A549 (cell line): Measurements from ENCODE around the gene IGSF3. TPM values are rescaled to one million over a fixed set of nuclear protein-coding genes. Genes with fewer than 3 reads are reported as not detected.

Experiments
- ATAC-seq, 2 experiments: fragments of 200-7000 bp in 1 of 2; fragments of >200 bp in 1 of 2; cut with Nextera tagmentation in 1 of 2; cut with Tn5 transposase in 1 of 2; 3 replicates each; pipeline versions ENCODE4 v1.8.0 to v1.9.1; 2018 to 2020; ENCODE audit warnings: mild to moderate bottlenecking in 1 of 2, moderate library complexity in 1 of 2
- CTCF ChIA-PET: fragments of 300-600 bp; sonication (Branson Sonifier 250); formaldehyde crosslinking; extraction: SDS; loops from one replicate; lab custom pipeline; 2021; ENCODE audit warnings: antibody characterized with exemption, inconsistent platforms; lab: Yijun Ruan, JAX
- POLR2A ChIA-PET: fragments of 350-600 bp; formaldehyde crosslinking; extraction: SDS; loops from one replicate; lab custom pipeline; 2021; ENCODE audit warnings: antibody characterized with exemption, inconsistent platforms; lab: Yijun Ruan, JAX
- DNase-seq, 2 experiments: peaks; one replicate each; pipeline versions ENCODE4 v3.0.0 to v3.0.0-alpha.2; 2011 to 2016; ENCODE audit warnings: low read depth in 1 of 2, low spot score in 1 of 2
- FAIRE-seq: peaks from 2 replicates; lab custom pipeline; 2011; peaks lifted over from hg19 to GRCh38; lab: Jason Lieb, UNC
- H3K27ac ChIP-seq, 2 experiments: fragments of >200 bp; sonication (Bioruptor Twin); formaldehyde crosslinking; 3 replicates each; pipeline ENCODE4 v1.5.1; 2016 to 2017
- H3K4me1 ChIP-seq: fragments of >200 bp; sonication (Bioruptor Twin); formaldehyde crosslinking; 3 replicates; pipeline ENCODE4 v1.6.1; 2016
- H3K4me2 ChIP-seq: fragments of >200 bp; sonication (Bioruptor Twin); formaldehyde crosslinking; 3 replicates; pipeline ENCODE4 v1.6.1; 2016
- H3K4me3 ChIP-seq: fragments of >200 bp; sonication (Bioruptor Twin); formaldehyde crosslinking; 3 replicates; pipeline ENCODE4 v1.5.1; 2016
- H3K9me3 ChIP-seq: fragments of >200 bp; sonication (Bioruptor Twin); formaldehyde crosslinking; 3 replicates; pipeline ENCODE4 v1.6.1; 2016
- BHLHE40 ChIP-seq: IDR thresholded peaks from 2 replicates; pipeline ENCODE4 v1.6.1; 2012; ENCODE audit warnings: low read depth, low read length, inconsistent platforms
- CBX8 ChIP-seq: fragments of 200-600 bp; sonication (generic); IDR thresholded peaks from 2 replicates; pipeline ENCODE4 v1.6.1; 2016
- CHD2 ChIP-seq: fragments of 150-350 bp; IDR thresholded peaks from 2 replicates; pipeline ENCODE4 v1.6.1; 2014; ENCODE audit warnings: low read length; ENCODE audit not compliant: partially characterized antibody
- E2F6 ChIP-seq: IDR thresholded peaks from 2 replicates; pipeline ENCODE4 v1.6.1; 2012; ENCODE audit warnings: low read depth, borderline replicate concordance
- ELK1 ChIP-seq: fragments of 150-350 bp; IDR thresholded peaks from 2 replicates; pipeline ENCODE4 v1.6.1; 2014; ENCODE audit warnings: low read depth, mild to moderate bottlenecking, low read length
- FOSB ChIP-seq: fragments of 250-450 bp; sonication (Bioruptor Pico); IDR thresholded peaks from 2 replicates; pipeline ENCODE4 v1.5.0; 2020; ENCODE audit warnings: mild to moderate bottlenecking, moderate library complexity
- GATA3 ChIP-seq: IDR thresholded peaks from 2 replicates; pipeline ENCODE4 v1.6.1; 2012; ENCODE audit warnings: borderline replicate concordance
- HMGXB4 ChIP-seq: fragments of 250-450 bp; sonication (Bioruptor Pico); IDR thresholded peaks from 2 replicates; pipeline ENCODE4 v1.5.0; 2021; ENCODE audit warnings: mild to moderate bottlenecking, moderate library complexity, borderline replicate concordance
- HOXA7 ChIP-seq: fragments of 250-450 bp; sonication (Bioruptor Pico); IDR thresholded peaks from 2 replicates; pipeline ENCODE4 v1.5.0; 2020; ENCODE audit warnings: mild to moderate bottlenecking, moderate library complexity
- HOXB13 ChIP-seq: fragments of 250-450 bp; sonication (Bioruptor Pico); IDR thresholded peaks from 2 replicates; pipeline ENCODE4 v1.5.0; 2020; ENCODE audit warnings: low read depth, mild to moderate bottlenecking, moderate library complexity
- JUN ChIP-seq, 2 experiments: fragments of >200 bp; sonication (Bioruptor Twin); formaldehyde crosslinking; IDR thresholded peaks; 2 replicates in 1 of 2; 3 replicates in 1 of 2; pipeline ENCODE4 v1.6.1; 2016 to 2017
- KDM1A ChIP-seq: fragments of 200-600 bp; sonication (generic); IDR thresholded peaks from 2 replicates; pipeline ENCODE4 v1.6.1; 2016; ENCODE audit warnings: low read depth, mild to moderate bottlenecking
- MAFK ChIP-seq: fragments of 450-650 bp; IDR thresholded peaks from 2 replicates; pipeline ENCODE4 v1.6.1; 2014; ENCODE audit not compliant: partially characterized antibody
- MAX ChIP-seq: IDR thresholded peaks from 2 replicates; pipeline ENCODE4 v1.6.1; 2012
- MYC ChIP-seq: IDR thresholded peaks from 2 replicates; pipeline ENCODE4 v1.6.1; 2012; ENCODE audit warnings: mild to moderate bottlenecking, inconsistent platforms, low read length, improper control_type of control experiment, borderline replicate concordance
- NPAS2 ChIP-seq: fragments of 250-450 bp; sonication (Bioruptor Pico); IDR thresholded peaks from 2 replicates; pipeline ENCODE4 v1.8.0; 2022; ENCODE audit warnings: mild to moderate bottlenecking, moderate library complexity, borderline replicate concordance
- NR3C1 ChIP-seq: fragments of >200 bp; sonication (Bioruptor Twin); formaldehyde crosslinking; IDR thresholded peaks from 3 replicates; pipeline ENCODE4 v1.6.1; 2017
- POLR2A ChIP-seq: IDR thresholded peaks from 2 replicates; pipeline ENCODE4 v1.6.1; 2012; ENCODE audit warnings: mild to moderate bottlenecking, low read length
- POLR2AphosphoS2 ChIP-seq: conservative IDR thresholded peaks from 2 replicates; pipeline ENCODE4 v1.6.1; 2012; ENCODE audit warnings: low read length, improper control_type of control experiment, inconsistent platforms
- RAD21 ChIP-seq, 2 experiments: fragments of >200 bp in 1 of 2; sonication (Bioruptor Twin) in 1 of 2; formaldehyde crosslinking in 1 of 2; IDR thresholded peaks in 1 of 2; conservative IDR thresholded peaks in 1 of 2; 2 replicates in 1 of 2; 3 replicates in 1 of 2; pipeline ENCODE4 v1.6.1; 2012 to 2018; ENCODE audit warnings: inconsistent platforms in 1 of 2
- TFCP2L1 ChIP-seq: fragments of 250-450 bp; sonication (Bioruptor Pico); IDR thresholded peaks from 2 replicates; pipeline ENCODE4 v1.5.0; 2021; ENCODE audit warnings: mild to moderate bottlenecking
- TP53 ChIP-seq: fragments of 250-450 bp; sonication (Bioruptor Pico); IDR thresholded peaks from 2 replicates; pipeline ENCODE4 v1.5.0; 2021; ENCODE audit warnings: mild to moderate bottlenecking, moderate library complexity
- USF2 ChIP-seq: fragments of 450-650 bp; IDR thresholded peaks from 2 replicates; pipeline ENCODE4 v1.6.1; 2014; ENCODE audit warnings: antibody characterized with exemption
- ZC3H11A ChIP-seq: fragments of 450-650 bp; IDR thresholded peaks from 2 replicates; pipeline ENCODE4 v1.6.1; 2014; ENCODE audit warnings: antibody characterized with exemption, mild to moderate bottlenecking
- ZFP36 ChIP-seq: fragments of 450-650 bp; IDR thresholded peaks from 2 replicates; pipeline ENCODE4 v1.6.1; 2014; ENCODE audit warnings: borderline replicate concordance; ENCODE audit not compliant: partially characterized antibody
- ZNF302 ChIP-seq: fragments of 250-450 bp; sonication (Bioruptor Pico); IDR thresholded peaks from 2 replicates; pipeline ENCODE4 v1.9.0; 2021; ENCODE audit warnings: inconsistent platforms, mild to moderate bottlenecking, moderate library complexity
- WGBS: methylation state at CpG from one replicate; pipeline ENCODE4 v1.1.6; 2017; ENCODE audit errors: missing lambda C conversion rate; 5-methylcytosine and 5-hydroxymethylcytosine counted together
- polyA plus RNA-seq, 4 experiments: library from polyadenylated mRNA; depleted of rRNA in 3 of 4; stranded (reverse); fragments of >200 nt; fragmentation: RNase III in 1 of 4; extraction: RNeasy Plus Mini Kit Qiagen cat#74134 plus additional on column Dnase treatment in 1 of 4; gene quantifications; 2 replicates in 3 of 4; 3 replicates in 1 of 4; pipeline ENCODE4 v1.2.3, GENCODE V29; 2011 to 2017

The IGSF3 gene
- polyA plus RNA-seq, 2 of the 4 experiments (the other 2 are of a cell fraction): 18.5 to 21.9 TPM

- H3K4me2 ChIP-seq: no peak overlapping the region
- no peak for ATAC-seq
- peak overlapping the region in 1 of 2 experiments; percentile 37; a peak in 2 of 6 replicates for H3K27ac ChIP-seq
- POLR2A ChIA-PET: no interaction called here
- CTCF ChIA-PET: interaction anchor here (1.6 kb wide), 1 partner anchor 28 kb away, joined by 3 read pairs; no protein-coding TSS in a partner anchor
- peak in 1 of 2 experiments; percentile 8 for DNase-seq
- TF ChIP-seq HMGXB4 (no peak), MAFK (no peak), ELK1 (no peak), HOXA7 (no peak), E2F6 (no peak), BHLHE40 (no peak)
- no peaks in the 10 kb centered on the region for H3K9me3 ChIP-seq
- FAIRE-seq: no peak
- no peak overlapping the region for H3K4me3 ChIP-seq
- H3K4me1 ChIP-seq: peaks cover 5% of the 10 kb centered on the region; the same call in 1 of the 3 replicates
- 71% methylated on average over 5 of the region's 5 CpGs for WGBS
Measured at GRCh38 chr1:116693759-116694480, 26.4 kb upstream of the IGSF3 start.

- CTCF ChIA-PET: interaction anchor here (0.6 kb wide), 1 partner anchor 32 kb away, joined by 3 read pairs; no protein-coding TSS in a partner anchor
- H3K9me3 ChIP-seq: no peaks in the 10 kb centered on the region
- H3K4me1 ChIP-seq: peaks cover 11% of the 10 kb centered on the region
- DNase-seq (no peak), FAIRE-seq (no peak), ATAC-seq (no peak)
- H3K27ac ChIP-seq: no peak overlapping the region
- H3K4me2 ChIP-seq: no peak overlapping the region
- H3K4me3 ChIP-seq: no peak overlapping the region
- POLR2A ChIA-PET: no interaction called here
- WGBS: 69% methylated on average over 3 of the region's 3 CpGs
- TF ChIP-seq POLR2A: no peak
- TF ChIP-seq RAD21 (conservative IDR thresholded peaks at IDR 0.05 in 1 of 2, IDR thresholded peaks at IDR 0.05 in 1 of 2): no peak
- no peak for TF ChIP-seq ZC3H11A
- TF ChIP-seq CBX8: no peak
- no peak for TF ChIP-seq NPAS2 (CRISPR knock-in tag)
- no peak for TF ChIP-seq POLR2AphosphoS2
- no peak for TF ChIP-seq TP53 (CRISPR knock-in tag)
- no peak for TF ChIP-seq FOSB (CRISPR knock-in tag)
- TF ChIP-seq MAX: no peak
- TF ChIP-seq MYC: no peak
- TF ChIP-seq TFCP2L1 (CRISPR knock-in tag): no peak
- no peak for TF ChIP-seq GATA3
- no peak for TF ChIP-seq ZNF302 (CRISPR knock-in tag)
- no peak for TF ChIP-seq HOXB13 (CRISPR knock-in tag)
- TF ChIP-seq JUN (IDR thresholded peaks at IDR 0.05): no peak
- no peak for TF ChIP-seq USF2
- TF ChIP-seq KDM1A: no peak
- TF ChIP-seq ZFP36: no peak
- TF ChIP-seq NR3C1: no peak
- TF ChIP-seq CHD2: no peak
- TF ChIP-seq, all 56 proteins: peak for 0
Measured at GRCh38 chr1:116692879-116693278, 25.3 kb upstream of the IGSF3 start.
